ENCODE measurements around the gene GATA3. TPM values are rescaled to one million over a fixed set of nuclear protein-coding genes. Genes with fewer than 3 reads are reported as not detected.
A peak's percentile ranks its signal among the peaks of the same experiment; 100 is the strongest.

GATA3 gene
- total RNA-seq, 3 donors from 2014 or later = 0.47 to 0.87 (median 0.55) TPM

DNA sequence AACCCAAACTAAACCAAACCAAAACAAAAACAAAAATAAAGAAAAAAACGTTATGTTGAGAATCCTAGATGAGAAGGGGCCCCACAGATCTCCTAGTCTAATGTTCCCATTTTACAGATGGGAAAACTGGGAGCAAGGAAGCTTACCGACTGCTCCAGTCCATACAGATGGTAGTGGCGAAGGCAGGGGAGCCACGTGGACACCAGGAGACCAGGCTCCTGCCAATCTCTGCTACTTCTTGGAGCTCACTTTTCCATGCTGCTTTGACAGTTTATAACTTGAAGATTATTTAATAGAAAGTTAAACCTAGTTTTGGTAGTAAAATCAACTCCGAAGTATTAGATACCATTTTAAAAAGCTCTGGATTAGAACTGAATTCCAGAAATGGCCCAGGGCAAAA, 62.0 kb downstream of the GATA3 start:
- intact Hi-C loops (cut with DNase I, micrococcal nuclease) = no loop called here
- ATAC-seq (no peak), DNase-seq (no peak)
- Histone ChIP-seq H3K4me1 (ENCODE audit: low read depth) (no peaks in the 10 kb centered on the region), H3K9me3 (no peaks in the 10 kb centered on the region), H3K36me3 (ENCODE audit: low read depth) (no peaks in the 10 kb centered on the region), H3K4me3 (no peak overlapping the region)
- TF ChIP-seq, protein P1, sequence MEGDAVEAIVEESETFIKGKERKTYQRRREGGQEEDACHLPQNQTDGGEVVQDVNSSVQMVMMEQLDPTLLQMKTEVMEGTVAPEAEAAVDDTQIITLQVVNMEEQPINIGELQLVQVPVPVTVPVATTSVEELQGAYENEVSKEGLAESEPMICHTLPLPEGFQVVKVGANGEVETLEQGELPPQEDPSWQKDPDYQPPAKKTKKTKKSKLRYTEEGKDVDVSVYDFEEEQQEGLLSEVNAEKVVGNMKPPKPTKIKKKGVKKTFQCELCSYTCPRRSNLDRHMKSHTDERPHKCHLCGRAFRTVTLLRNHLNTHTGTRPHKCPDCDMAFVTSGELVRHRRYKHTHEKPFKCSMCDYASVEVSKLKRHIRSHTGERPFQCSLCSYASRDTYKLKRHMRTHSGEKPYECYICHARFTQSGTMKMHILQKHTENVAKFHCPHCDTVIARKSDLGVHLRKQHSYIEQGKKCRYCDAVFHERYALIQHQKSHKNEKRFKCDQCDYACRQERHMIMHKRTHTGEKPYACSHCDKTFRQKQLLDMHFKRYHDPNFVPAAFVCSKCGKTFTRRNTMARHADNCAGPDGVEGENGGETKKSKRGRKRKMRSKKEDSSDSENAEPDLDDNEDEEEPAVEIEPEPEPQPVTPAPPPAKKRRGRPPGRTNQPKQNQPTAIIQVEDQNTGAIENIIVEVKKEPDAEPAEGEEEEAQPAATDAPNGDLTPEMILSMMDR (IDR thresholded peaks at IDR 0.05) = no peak

GRCh38 chr10:8116926-8117493, 62.5 kb downstream of the GATA3 start:
- Histone ChIP-seq H3K4me1 (ENCODE audit: low read depth) (no peaks in the 10 kb centered on the region), H3K9me3 (no peaks in the 10 kb centered on the region), H3K4me3 (no peak overlapping the region), H3K36me3 (ENCODE audit: low read depth) (no peaks in the 10 kb centered on the region)
- DNase-seq = no peak
- intact Hi-C loops (cut with DNase I, micrococcal nuclease) = no loop called here
- no peak for ATAC-seq
- TF ChIP-seq, protein P1 (IDR thresholded peaks at IDR 0.05) = no peak

GRCh38 chr10:8121201-8121890, 66.9 kb downstream of the GATA3 start:
- Histone ChIP-seq H3K9me3 (no peaks in the 10 kb centered on the region), H3K4me3 (no peak overlapping the region), H3K36me3 (ENCODE audit: low read depth) (no peaks in the 10 kb centered on the region), H3K4me1 (ENCODE audit: low read depth) (no peaks in the 10 kb centered on the region)
- DNase-seq (peak in 1 of 3 donors; percentile 5), ATAC-seq (no peak)
- intact Hi-C loops (cut with DNase I, micrococcal nuclease) = no loop called here
- TF ChIP-seq, protein P1 (IDR thresholded peaks at IDR 0.05) = no peak

- intact Hi-C loops (cut with DNase I, micrococcal nuclease) = no loop called here
- TF ChIP-seq, protein P1 (IDR thresholded peaks at IDR 0.05) = no peak
- DNase-seq (no peak), ATAC-seq (no peak)
- no peak overlapping the region for H3K4me3 ChIP-seq
- no peaks in the 10 kb centered on the region for H3K4me1 ChIP-seq (ENCODE audit: low read depth)
- no peaks in the 10 kb centered on the region for H3K36me3 ChIP-seq (ENCODE audit: low read depth)
- no peaks in the 10 kb centered on the region for H3K9me3 ChIP-seq
Observed at GRCh38 chr10:8122611-8123369, 68.3 kb downstream of the GATA3 start.

GRCh38 chr10:8124436-8124835, 69.9 kb downstream of the GATA3 start:
- ATAC-seq = no peak
- intact Hi-C loops (cut with DNase I, micrococcal nuclease) = no loop called here
- Histone ChIP-seq H3K36me3 (ENCODE audit: low read depth) (no peaks in the 10 kb centered on the region), H3K9me3 (no peaks in the 10 kb centered on the region), H3K4me3 (no peak overlapping the region), H3K4me1 (ENCODE audit: low read depth) (no peaks in the 10 kb centered on the region)
- TF ChIP-seq, protein P1 (IDR thresholded peaks at IDR 0.05) = no peak
- DNase-seq = no peak

Other genes with a start within 250 kb of the GATA3 start
- gene TAF3, start 236.2 kb upstream of the GATA3 start, total RNA-seq = 10 to 100 TPM in 1 of 3 donors, 1 to 10 TPM in 2; 5.5 to 17.2 (median 6.0) TPM

Data from mucosa of descending colon (tissue), 3 donors.